Fibroblast of villous mesenchyme (primary cell): ENCODE results near the gene MS4A3. TPM values are rescaled to one million over a fixed set of nuclear protein-coding genes. Genes with fewer than 3 reads are reported as not detected.

Experiments
- DNase-seq: peaks from one replicate; pipeline ENCODE4 v3.0.0-alpha.2; 2010; ENCODE audit warnings: low read depth
- H3K4me3 ChIP-seq: 2 replicates; pipeline ENCODE4 v1.5.1; 2011; ENCODE audit warnings: low read depth, mild to moderate bottlenecking, low read length
- CTCF ChIP-seq: IDR thresholded peaks from 2 replicates; pipeline ENCODE4 v1.5.1; 2012; ENCODE audit warnings: low read depth, mild to moderate bottlenecking, low read length; ENCODE audit not compliant: insufficient read depth
- total RNA-seq: library from RNA; depleted of rRNA; stranded (reverse); fragments of >200 nt; gene quantifications from 2 replicates; pipeline ENCODE4 v1.2.3, GENCODE V29; 2012

MS4A3 gene
- total RNA-seq, 1 donor = not detected

DNA sequence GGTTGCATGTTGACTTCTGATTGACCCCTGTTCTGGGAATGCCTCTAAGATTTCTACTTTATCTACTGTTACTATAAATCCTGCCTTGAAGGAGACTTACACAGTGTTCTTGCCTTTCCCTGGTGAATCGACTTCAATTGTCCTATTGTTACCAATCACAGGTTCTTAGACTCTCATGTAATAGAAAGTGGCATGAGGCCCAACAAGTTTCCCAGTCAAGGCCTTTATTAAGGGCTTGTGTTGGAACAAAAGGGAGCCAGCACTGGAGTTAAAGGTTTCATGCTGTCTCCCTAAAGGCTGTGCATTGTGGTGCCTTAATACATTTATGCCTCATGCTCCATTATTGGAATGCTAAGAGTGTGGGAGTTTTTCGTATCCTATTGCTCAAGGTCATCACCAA is 55.3 kb downstream of the MS4A3 start:
- H3K4me3 ChIP-seq = no peak overlapping the region
- TF ChIP-seq CTCF = no peak
- no peak for DNase-seq

- DNase-seq = no peak
- no peak for TF ChIP-seq CTCF
- no peak overlapping the region for H3K4me3 ChIP-seq
These were observed 60.7 kb downstream of the MS4A3 start for GRCh38 chr11:60116996-60117790.

- TF ChIP-seq CTCF = no peak
- no peak for DNase-seq
- no peak overlapping the region for H3K4me3 ChIP-seq
These were observed 61.9 kb downstream of the MS4A3 start for GRCh38 chr11:60118338-60118737.

GRCh38 chr11:60119710-60120109 is 63.2 kb downstream of the MS4A3 start:
- no peak overlapping the region for H3K4me3 ChIP-seq
- no peak for DNase-seq
- TF ChIP-seq CTCF = no peak

Other genes starting within 250 kb of the MS4A3 start
- gene MRPL16, start 245.9 kb upstream of the MS4A3 start, total RNA-seq = 37.4 and 44.5 TPM in 2 replicates
- gene CBLIF, start 211.2 kb upstream of the MS4A3 start, total RNA-seq = not detected in 2 replicates
- not detected in 2 replicates for gene TCN1, start 190.2 kb upstream of the MS4A3 start, total RNA-seq
- not detected in 2 replicates for gene OOSP3, start 177.9 kb upstream of the MS4A3 start, total RNA-seq
- not detected in 2 replicates for gene OOSP1, start 118.2 kb upstream of the MS4A3 start, total RNA-seq
- gene OOSP4A, start 92.6 kb upstream of the MS4A3 start, total RNA-seq = not detected in 2 replicates
- not detected in 2 replicates for gene OOSP4B, start 39.5 kb upstream of the MS4A3 start, total RNA-seq
- not detected in 2 replicates for gene OOSP2, start 16.3 kb upstream of the MS4A3 start, total RNA-seq
- gene MS4A2, start 32.0 kb downstream of the MS4A3 start, total RNA-seq = not detected in 2 replicates
- not detected in 2 replicates for gene MS4A6A, start 126.4 kb downstream of the MS4A3 start, total RNA-seq
- gene MS4A4E, start 186.5 kb downstream of the MS4A3 start, total RNA-seq = not detected in 2 replicates
- gene MS4A4A, start 224.0 kb downstream of the MS4A3 start, total RNA-seq = not detected in 2 replicates